Activated T-cell treated with anti-CD3 and anti-CD28 coated beads for 24 hours (primary cell): ENCODE measurements around the gene NFATC2.

Experiments
- DNase-seq: peaks from one replicate; pipeline ENCODE4 v3.0.0-alpha.2; 2020; ENCODE audit warnings: low read depth

Gene NFATC2

GRCh38 chr20:51412333-51412871 is 130.1 kb downstream of the NFATC2 start:
- no peak for DNase-seq

- no peak for DNase-seq
Measured at GRCh38 chr20:51411870-51412269, 130.6 kb downstream of the NFATC2 start.

DNA sequence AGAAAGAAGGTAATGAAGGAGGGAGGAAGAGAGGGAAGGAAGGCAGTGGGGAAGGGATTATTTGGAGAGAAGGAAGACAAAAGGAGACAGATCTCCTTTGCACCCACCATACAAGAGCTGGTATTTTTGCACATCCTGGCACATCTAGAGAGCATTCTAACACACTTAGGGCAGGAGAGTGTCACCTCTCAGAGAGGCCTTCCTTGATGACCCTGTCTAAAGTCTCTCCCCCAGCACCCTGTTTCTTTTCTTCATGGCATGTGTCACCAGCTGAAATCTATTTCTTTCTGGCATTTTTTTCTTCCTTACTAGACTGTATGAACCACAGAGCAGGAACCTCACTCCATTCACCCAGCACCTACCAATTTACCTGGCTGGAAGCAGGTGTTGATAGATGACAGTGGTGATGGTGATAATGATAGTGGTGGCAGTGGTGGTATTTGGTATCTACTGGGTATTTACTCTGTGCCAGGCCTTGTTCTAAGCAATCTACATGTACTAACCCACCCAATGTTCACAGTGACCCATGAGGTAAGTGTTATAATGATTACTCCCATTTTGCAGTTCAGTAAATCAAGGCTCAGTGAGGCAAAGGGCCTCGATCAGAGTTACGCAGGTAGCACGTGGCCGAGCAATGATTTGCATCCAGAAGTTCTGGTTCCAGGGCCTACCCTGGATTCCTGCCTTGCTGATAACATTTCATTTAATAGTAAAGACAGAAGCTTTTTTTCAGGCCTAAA is 131.8 kb downstream of the NFATC2 start:
- no peak for DNase-seq

GRCh38 chr20:51409192-51409880 is 133.2 kb downstream of the NFATC2 start:
- no peak for DNase-seq

- DNase-seq, result peak; percentile 76
Measured at GRCh38 chr20:51404297-51405060, 138.0 kb downstream of the NFATC2 start.

GRCh38 chr20:51403466-51404220 is 138.9 kb downstream of the NFATC2 start:
- no peak for DNase-seq

GRCh38 chr20:51402201-51402600 is 140.3 kb downstream of the NFATC2 start:
- no peak for DNase-seq

GRCh38 chr20:51401496-51401895 is 141.0 kb downstream of the NFATC2 start:
- no peak for DNase-seq

GRCh38 chr20:51400051-51400926 is 142.2 kb downstream of the NFATC2 start:
- DNase-seq, result peak; percentile 61

GRCh38 chr20:51399006-51399890 is 143.3 kb downstream of the NFATC2 start:
- DNase-seq, result no peak

DNA sequence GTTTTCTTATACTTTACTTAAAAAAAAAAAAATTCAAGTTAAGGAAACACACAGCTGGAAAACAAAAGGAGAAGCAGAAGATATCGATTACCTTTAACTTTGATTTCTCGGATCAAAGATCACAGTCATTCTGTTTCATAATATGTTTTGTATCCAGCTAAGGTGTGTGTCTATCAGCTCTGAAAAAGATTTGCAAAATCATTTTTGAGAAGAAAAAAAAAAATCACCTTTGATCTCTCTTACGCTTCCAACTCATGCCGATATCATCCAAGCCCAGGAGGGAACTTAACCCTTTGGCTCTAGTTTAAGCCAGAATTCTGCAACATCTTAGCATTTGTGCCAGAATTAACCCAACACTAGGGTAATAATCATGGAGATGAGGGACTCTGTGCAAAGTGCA is 144.0 kb downstream of the NFATC2 start:
- no peak for DNase-seq

DNA sequence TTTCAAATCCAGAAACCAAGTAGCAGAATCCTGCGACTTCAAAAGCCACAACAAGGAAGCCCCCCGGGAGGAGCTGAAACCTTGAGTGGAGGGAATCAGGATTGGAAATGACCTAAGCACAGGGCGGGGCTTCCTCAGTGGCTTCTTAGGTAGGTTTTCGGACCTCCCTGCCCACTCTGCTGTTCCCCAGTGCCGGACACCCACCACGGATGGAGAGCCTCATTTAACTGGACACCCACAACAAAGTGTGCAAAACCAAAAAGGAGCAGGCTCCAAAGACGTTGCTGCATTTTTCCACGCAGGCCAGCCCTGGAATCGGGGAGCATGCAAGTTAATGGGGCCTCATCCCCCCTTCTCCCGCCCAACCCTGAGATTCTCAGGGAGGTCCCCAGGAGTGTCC is 144.4 kb downstream of the NFATC2 start:
- no peak for DNase-seq

DNA sequence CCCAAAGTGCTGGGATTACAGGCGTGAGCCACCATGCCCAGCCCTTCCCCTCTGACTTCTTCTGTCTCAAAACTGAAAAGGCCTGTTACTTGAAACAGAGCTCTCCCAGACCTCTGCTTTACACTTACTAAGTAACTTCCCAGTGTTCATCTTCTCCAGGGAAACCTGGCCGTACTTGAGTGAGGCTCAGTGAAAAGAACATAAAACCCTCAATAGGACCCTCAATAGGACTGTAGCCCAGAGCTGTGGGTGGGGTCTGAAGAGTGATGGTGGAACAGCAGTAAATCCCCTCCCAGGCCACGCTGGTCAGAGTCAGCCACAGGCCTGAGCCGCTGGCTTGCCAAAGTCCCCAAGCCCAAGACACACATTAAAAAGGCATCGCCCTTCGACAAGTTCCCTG is 145.4 kb downstream of the NFATC2 start:
- no peak for DNase-seq

GRCh38 chr20:51396365-51396909 is 146.1 kb downstream of the NFATC2 start:
- DNase-seq, result no peak

- no peak for DNase-seq
Measured at GRCh38 chr20:51394706-51395105, 147.8 kb downstream of the NFATC2 start.

DNA sequence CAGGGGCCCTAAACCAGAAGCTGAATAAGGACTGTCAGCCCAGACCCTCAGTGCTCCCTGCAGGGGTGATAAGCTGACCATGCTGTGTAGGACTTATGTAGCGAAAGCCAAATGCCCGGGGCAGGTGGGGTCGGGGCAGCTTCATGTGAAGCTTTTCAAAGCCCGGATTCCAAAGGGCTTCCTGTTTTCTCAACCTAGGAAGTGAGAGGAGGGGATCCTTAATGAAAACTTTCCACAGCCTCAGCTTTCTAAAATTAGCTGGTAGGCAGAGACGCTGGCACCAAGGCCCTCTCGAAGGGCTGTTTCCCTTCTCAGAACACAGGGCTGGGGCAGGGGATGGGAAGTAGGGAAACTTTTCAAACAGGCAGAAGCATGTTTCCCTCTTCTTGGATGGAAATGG is 148.9 kb downstream of the NFATC2 start:
- DNase-seq, result no peak

DNA sequence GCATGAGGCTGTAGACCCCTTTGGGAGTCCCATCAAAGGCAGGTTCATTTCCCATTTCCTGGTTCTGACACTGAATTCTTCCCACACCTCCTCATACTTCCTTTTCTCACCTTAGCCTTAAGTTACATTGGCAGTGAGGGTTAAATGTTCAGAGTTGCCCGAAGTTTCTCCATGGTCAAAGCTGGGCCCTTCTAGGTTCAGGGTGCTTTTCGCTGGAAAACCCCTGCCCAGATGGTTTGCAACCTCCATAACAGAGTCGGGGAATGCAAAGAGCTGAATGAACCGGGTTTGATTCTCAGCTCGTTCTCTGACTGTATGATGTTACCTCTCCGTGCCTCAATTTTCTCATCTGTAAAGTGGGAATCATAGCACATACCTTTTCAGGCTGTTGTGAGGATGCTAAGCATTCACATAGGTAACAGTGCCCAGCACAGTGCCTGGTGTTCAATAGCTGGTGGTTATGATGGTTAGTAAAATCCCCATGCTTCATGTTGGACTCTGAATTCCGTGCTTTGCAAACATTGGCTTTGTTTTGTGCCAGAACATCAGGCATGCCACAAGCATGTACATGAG is 149.8 kb downstream of the NFATC2 start:
- DNase-seq, result no peak

DNA sequence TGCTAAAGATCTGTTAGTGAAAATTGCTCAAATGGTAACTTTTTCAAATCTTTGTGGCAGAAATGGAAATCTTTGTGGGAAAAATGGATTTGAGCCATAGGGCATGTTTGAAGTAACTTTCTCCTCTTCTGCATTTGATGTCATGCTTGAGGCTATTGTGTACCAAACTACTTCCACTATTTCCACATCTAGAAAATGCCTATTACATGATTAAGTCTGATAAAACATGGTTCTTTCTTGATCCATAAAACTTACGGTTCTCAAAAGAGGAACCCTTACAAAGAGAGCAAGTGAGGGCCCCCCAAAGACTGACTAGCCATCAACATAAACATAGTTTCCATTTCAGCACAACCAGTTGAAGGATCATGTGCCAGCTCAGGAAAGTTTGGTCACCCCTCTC is 150.6 kb downstream of the NFATC2 start:
- no peak for DNase-seq

DNA sequence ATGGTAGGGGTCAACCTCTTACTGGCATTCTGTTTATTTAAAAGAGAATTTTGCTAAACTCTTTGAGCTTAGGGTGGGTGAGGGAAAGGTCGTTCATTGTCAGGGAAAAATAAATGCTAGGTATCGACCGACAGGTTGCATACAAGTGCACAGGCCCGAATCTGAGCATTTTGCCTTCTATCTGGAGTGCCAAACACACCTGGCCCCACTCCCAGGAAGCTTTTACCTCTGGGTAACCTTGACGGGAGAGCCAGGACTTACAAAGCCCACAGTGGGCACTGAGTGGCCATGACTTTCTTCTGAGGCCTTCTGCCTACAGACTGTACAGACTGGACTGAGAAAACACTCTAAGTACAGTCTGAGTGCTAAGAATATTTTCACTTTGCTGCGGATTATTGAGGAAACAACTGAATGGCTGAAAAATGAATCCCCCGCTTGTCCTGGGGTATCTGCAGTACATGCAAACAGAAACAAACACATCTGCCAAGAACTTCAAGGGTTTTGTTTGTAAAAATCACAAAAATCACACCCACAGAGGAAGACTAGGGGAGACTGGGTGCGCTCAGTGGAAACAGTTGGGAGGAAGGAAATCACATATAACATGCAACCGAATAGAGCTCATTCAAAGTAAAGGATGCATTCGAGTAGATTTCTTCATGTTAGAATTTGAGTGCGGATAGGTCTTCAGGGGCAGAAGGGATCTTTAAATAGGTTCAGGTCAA is 152.8 kb downstream of the NFATC2 start:
- DNase-seq, result no peak
